K562 (cell line): ENCODE results near the gene BEST2. TPM values are rescaled to one million over a fixed set of nuclear protein-coding genes. Genes with fewer than 3 reads are reported as not detected.

Experiments used
- HNRNPH1 ChIP-seq: fragments of 200-400 bp; formaldehyde crosslinking; optimal IDR thresholded peaks from 2 replicates; pipeline ENCODE3; 2017; ENCODE audit warnings: low read depth, mild to moderate bottlenecking, low read length, moderate library complexity
- KAT2B ChIP-seq: IDR thresholded peaks from one replicate; pipeline ENCODE4 v1.6.1; 2012; ENCODE audit warnings: low read depth, mild to moderate bottlenecking, control low read depth, inconsistent platforms, low read length, moderate library complexity
- MCM3 ChIP-seq: fragments of 450-650 bp; IDR thresholded peaks from 2 replicates; pipeline ENCODE4 v1.6.1; 2016
- MEF2D ChIP-seq: conservative IDR thresholded peaks from 2 replicates; pipeline ENCODE4 v1.6.1; 2016; ENCODE audit warnings: low read depth, missing genetic modification characterization, missing compliant biosample characterization
- NFYB ChIP-seq: IDR thresholded peaks from 2 replicates; pipeline ENCODE4 v1.6.1; 2011; ENCODE audit warnings: mild to moderate bottlenecking, moderate library complexity; ENCODE audit not compliant: insufficient read length; ENCODE audit errors: extremely low read depth
- NONO ChIP-seq, 2 experiments: fragments of 200-400 bp in 1 of 2; fragments of 450-650 bp in 1 of 2; formaldehyde crosslinking in 1 of 2; IDR thresholded peaks; 2 replicates each; pipeline ENCODE4 v1.6.1; 2017; ENCODE audit warnings: low read depth in 2 of 2, mild to moderate bottlenecking in 2 of 2, moderate library complexity in 2 of 2, low read length in 1 of 2
- RFX1 ChIP-seq: fragments of 450-650 bp; IDR thresholded peaks from 2 replicates; pipeline ENCODE4 v1.6.1; 2016; ENCODE audit warnings: mild to moderate bottlenecking, moderate library complexity
- RFX5 ChIP-seq: IDR thresholded peaks from 2 replicates; pipeline ENCODE4 v1.6.1; 2011; ENCODE audit warnings: low read depth, mild to moderate bottlenecking, improper control_type of control experiment, low read length
- ZNF143 ChIP-seq: sonication (generic); formaldehyde crosslinking; IDR thresholded peaks from 2 replicates; pipeline ENCODE4 v1.9.0; 2022; ENCODE audit warnings: mild to moderate bottlenecking, missing genetic modification reagents
- ZNF23 ChIP-seq: fragments of 250-450 bp; sonication (Bioruptor Pico); IDR thresholded peaks from 2 replicates; pipeline ENCODE4 v1.4.0; 2020; ENCODE audit warnings: mild to moderate bottlenecking
- polyA plus RNA-seq, 8 experiments: library from polyadenylated mRNA; depleted of rRNA in 4 of 8; stranded (reverse) in 5 of 8; unstranded in 3 of 8; fragments of >200 nt; fragmentation: Nextera tagmentation in 2 of 8; fragmentation: Illumina TruSeq in 1 of 8; extraction: Ambion mirVana in 2 of 8; extraction: Trizol in 1 of 8; gene quantifications; 2 replicates each; pipeline versions ENCODE4 v1.2.1 to v1.2.3, GENCODE V29; 2011 to 2014; ENCODE audit warnings: inconsistent platforms in 1 of 8, missing spikeins in 1 of 8
- total RNA-seq, 7 experiments: library from RNA; depleted of rRNA in 6 of 7; stranded (reverse); fragments of >200 nt in 6 of 7; fragmentation: Illumina TruSeq in 2 of 7; extraction: Trizol in 2 of 7; gene quantifications; 2 replicates each; pipeline versions ENCODE4 v1.2.1 to v1.2.3, GENCODE V29; 2011 to 2021; ENCODE audit warnings: low replicate concordance in 1 of 7
- TF ChIP-seq, protein P1 (sequence below): sonication (generic); formaldehyde crosslinking; IDR thresholded peaks from 2 replicates; pipeline ENCODE4 v1.8.1; 2023; ENCODE audit warnings: mild to moderate bottlenecking, missing genetic modification reagents
- TF ChIP-seq, protein P2 (sequence below): fragments of 200-600 bp; sonication (generic); IDR thresholded peaks from one replicate; pipeline ENCODE4 v1.6.1; 2012; ENCODE audit warnings: mild to moderate bottlenecking, low read depth, low read length, inconsistent platforms
- TF ChIP-seq, protein P3 (sequence below): fragments of 450-650 bp; conservative IDR thresholded peaks from 2 replicates; pipeline ENCODE4 v1.6.1; 2016; ENCODE audit warnings: missing genetic modification characterization, low read depth, mild to moderate bottlenecking, missing compliant biosample characterization, moderate library complexity

BEST2 gene
- total and polyA plus RNA-seq, 9 of the 15 experiments (the other 6 are each of a cell fraction or from before 2014, with no cell fraction given), result not detected

DNA sequence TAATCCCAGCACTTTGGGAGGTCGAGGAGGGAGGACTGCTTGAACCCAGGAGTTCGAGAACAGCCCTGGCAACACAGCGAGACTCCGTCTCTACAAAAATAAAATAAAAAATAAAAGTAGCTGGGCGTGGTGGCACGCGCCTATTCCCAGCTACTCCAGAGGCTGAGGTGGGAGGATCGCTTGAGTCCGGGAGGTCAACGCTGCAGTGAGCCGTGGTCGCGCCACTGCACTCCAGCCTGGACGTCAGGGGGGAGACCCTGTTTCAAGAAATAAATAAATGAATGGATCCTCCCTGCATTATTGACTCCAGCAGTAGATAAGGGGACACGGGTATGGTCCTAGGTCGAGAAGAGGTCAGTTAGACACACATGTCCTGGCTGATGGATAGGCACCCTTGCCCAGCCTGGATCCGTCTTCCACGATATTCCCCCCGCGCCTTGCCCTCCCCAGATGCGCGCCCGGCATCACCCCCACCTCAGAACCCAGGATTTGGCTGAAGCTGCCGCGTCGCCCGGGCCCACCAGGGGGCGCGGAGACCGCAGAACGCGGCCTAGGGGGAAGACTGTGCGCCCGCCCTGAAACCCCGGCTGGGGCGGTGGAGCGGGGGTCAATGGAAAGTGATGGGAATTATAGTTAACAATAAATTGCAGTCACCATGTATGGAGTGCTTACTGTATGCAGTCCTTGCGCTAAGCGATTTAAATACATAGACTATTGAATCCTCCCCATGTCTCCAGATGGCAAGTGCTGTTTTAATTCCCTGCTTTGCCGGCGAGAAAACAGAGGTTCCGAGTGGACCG is 25.8 kb downstream of the BEST2 start (continued):
- TF ChIP-seq, protein P1, sequence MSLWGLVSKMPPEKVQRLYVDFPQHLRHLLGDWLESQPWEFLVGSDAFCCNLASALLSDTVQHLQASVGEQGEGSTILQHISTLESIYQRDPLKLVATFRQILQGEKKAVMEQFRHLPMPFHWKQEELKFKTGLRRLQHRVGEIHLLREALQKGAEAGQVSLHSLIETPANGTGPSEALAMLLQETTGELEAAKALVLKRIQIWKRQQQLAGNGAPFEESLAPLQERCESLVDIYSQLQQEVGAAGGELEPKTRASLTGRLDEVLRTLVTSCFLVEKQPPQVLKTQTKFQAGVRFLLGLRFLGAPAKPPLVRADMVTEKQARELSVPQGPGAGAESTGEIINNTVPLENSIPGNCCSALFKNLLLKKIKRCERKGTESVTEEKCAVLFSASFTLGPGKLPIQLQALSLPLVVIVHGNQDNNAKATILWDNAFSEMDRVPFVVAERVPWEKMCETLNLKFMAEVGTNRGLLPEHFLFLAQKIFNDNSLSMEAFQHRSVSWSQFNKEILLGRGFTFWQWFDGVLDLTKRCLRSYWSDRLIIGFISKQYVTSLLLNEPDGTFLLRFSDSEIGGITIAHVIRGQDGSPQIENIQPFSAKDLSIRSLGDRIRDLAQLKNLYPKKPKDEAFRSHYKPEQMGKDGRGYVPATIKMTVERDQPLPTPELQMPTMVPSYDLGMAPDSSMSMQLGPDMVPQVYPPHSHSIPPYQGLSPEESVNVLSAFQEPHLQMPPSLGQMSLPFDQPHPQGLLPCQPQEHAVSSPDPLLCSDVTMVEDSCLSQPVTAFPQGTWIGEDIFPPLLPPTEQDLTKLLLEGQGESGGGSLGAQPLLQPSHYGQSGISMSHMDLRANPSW, result no peak
- TF ChIP-seq, protein P2, sequence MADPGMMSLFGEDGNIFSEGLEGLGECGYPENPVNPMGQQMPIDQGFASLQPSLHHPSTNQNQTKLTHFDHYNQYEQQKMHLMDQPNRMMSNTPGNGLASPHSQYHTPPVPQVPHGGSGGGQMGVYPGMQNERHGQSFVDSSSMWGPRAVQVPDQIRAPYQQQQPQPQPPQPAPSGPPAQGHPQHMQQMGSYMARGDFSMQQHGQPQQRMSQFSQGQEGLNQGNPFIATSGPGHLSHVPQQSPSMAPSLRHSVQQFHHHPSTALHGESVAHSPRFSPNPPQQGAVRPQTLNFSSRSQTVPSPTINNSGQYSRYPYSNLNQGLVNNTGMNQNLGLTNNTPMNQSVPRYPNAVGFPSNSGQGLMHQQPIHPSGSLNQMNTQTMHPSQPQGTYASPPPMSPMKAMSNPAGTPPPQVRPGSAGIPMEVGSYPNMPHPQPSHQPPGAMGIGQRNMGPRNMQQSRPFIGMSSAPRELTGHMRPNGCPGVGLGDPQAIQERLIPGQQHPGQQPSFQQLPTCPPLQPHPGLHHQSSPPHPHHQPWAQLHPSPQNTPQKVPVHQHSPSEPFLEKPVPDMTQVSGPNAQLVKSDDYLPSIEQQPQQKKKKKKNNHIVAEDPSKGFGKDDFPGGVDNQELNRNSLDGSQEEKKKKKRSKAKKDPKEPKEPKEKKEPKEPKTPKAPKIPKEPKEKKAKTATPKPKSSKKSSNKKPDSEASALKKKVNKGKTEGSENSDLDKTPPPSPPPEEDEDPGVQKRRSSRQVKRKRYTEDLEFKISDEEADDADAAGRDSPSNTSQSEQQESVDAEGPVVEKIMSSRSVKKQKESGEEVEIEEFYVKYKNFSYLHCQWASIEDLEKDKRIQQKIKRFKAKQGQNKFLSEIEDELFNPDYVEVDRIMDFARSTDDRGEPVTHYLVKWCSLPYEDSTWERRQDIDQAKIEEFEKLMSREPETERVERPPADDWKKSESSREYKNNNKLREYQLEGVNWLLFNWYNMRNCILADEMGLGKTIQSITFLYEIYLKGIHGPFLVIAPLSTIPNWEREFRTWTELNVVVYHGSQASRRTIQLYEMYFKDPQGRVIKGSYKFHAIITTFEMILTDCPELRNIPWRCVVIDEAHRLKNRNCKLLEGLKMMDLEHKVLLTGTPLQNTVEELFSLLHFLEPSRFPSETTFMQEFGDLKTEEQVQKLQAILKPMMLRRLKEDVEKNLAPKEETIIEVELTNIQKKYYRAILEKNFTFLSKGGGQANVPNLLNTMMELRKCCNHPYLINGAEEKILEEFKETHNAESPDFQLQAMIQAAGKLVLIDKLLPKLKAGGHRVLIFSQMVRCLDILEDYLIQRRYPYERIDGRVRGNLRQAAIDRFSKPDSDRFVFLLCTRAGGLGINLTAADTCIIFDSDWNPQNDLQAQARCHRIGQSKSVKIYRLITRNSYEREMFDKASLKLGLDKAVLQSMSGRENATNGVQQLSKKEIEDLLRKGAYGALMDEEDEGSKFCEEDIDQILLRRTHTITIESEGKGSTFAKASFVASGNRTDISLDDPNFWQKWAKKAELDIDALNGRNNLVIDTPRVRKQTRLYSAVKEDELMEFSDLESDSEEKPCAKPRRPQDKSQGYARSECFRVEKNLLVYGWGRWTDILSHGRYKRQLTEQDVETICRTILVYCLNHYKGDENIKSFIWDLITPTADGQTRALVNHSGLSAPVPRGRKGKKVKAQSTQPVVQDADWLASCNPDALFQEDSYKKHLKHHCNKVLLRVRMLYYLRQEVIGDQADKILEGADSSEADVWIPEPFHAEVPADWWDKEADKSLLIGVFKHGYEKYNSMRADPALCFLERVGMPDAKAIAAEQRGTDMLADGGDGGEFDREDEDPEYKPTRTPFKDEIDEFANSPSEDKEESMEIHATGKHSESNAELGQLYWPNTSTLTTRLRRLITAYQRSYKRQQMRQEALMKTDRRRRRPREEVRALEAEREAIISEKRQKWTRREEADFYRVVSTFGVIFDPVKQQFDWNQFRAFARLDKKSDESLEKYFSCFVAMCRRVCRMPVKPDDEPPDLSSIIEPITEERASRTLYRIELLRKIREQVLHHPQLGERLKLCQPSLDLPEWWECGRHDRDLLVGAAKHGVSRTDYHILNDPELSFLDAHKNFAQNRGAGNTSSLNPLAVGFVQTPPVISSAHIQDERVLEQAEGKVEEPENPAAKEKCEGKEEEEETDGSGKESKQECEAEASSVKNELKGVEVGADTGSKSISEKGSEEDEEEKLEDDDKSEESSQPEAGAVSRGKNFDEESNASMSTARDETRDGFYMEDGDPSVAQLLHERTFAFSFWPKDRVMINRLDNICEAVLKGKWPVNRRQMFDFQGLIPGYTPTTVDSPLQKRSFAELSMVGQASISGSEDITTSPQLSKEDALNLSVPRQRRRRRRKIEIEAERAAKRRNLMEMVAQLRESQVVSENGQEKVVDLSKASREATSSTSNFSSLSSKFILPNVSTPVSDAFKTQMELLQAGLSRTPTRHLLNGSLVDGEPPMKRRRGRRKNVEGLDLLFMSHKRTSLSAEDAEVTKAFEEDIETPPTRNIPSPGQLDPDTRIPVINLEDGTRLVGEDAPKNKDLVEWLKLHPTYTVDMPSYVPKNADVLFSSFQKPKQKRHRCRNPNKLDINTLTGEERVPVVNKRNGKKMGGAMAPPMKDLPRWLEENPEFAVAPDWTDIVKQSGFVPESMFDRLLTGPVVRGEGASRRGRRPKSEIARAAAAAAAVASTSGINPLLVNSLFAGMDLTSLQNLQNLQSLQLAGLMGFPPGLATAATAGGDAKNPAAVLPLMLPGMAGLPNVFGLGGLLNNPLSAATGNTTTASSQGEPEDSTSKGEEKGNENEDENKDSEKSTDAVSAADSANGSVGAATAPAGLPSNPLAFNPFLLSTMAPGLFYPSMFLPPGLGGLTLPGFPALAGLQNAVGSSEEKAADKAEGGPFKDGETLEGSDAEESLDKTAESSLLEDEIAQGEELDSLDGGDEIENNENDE, result no peak
- TF ChIP-seq KAT2B (no peak), RFX1 (no peak), RFX5 (no peak), MCM3 (no peak), NONO (IDR thresholded peaks at IDR 0.05; ENCODE audit: low read depth in 2 of 2, low read length in 1 of 2) (no peak), HNRNPH1 (no peak), MEF2D (tag) (no peak), ZNF143 (CRISPR knock-in tag) (no peak), NFYB (no peak), ZNF23 (CRISPR knock-in tag) (no peak)
- TF ChIP-seq, protein P3, sequence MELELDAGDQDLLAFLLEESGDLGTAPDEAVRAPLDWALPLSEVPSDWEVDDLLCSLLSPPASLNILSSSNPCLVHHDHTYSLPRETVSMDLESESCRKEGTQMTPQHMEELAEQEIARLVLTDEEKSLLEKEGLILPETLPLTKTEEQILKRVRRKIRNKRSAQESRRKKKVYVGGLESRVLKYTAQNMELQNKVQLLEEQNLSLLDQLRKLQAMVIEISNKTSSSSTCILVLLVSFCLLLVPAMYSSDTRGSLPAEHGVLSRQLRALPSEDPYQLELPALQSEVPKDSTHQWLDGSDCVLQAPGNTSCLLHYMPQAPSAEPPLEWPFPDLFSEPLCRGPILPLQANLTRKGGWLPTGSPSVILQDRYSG, result no peak
